PC-9 (cell line): Measurements from ENCODE around the gene GMCL2.

Experiments used
- EZH2 ChIP-seq: fragments of 200-600 bp; sonication (generic); IDR thresholded peaks from 2 replicates; pipeline ENCODE4 v1.8.0; 2017; ENCODE audit warnings: antibody characterized with exemption, low read depth
- TF ChIP-seq, protein P1 (sequence below): fragments of 200-600 bp; sonication (generic); conservative IDR thresholded peaks from 2 replicates; pipeline ENCODE4 v1.6.1; 2017; ENCODE audit warnings: mixed run types, antibody characterized with exemption, mild to moderate bottlenecking, moderate library complexity

DNA sequence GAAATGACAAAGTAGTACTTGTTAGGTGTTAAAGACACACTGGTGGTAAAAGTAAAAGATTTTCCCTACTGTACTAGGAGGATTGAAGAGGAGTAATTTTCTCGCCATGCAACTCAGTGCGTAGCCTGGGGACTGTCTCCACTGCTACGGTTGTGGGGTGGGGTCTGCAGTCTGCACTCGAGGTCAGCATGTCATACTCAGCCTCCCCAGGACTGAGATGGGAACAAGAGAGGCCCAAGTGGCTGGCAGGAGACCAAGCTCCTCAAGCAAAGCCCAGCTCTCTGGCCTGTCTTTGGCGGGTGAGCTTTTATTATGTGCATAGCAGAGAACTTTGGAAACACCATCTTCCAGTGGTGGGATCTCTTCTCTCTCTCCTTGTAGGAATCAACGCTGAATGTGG lies 43.9 kb downstream of the GMCL2 start:
- TF ChIP-seq, protein P1, sequence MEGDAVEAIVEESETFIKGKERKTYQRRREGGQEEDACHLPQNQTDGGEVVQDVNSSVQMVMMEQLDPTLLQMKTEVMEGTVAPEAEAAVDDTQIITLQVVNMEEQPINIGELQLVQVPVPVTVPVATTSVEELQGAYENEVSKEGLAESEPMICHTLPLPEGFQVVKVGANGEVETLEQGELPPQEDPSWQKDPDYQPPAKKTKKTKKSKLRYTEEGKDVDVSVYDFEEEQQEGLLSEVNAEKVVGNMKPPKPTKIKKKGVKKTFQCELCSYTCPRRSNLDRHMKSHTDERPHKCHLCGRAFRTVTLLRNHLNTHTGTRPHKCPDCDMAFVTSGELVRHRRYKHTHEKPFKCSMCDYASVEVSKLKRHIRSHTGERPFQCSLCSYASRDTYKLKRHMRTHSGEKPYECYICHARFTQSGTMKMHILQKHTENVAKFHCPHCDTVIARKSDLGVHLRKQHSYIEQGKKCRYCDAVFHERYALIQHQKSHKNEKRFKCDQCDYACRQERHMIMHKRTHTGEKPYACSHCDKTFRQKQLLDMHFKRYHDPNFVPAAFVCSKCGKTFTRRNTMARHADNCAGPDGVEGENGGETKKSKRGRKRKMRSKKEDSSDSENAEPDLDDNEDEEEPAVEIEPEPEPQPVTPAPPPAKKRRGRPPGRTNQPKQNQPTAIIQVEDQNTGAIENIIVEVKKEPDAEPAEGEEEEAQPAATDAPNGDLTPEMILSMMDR, result no peak
- no peak for TF ChIP-seq EZH2
